Pancreas (tissue), 10 donors: ENCODE results near the gene CDAN1. TPM values are rescaled to one million over a fixed set of nuclear protein-coding genes. Genes with fewer than 3 reads are reported as not detected.
"Not testable (repeated sequence)": the region's sequence is repeated elsewhere in the genome, so short reads cannot be mapped to it uniquely, and the experiment has no call there.

Experiments
- ATAC-seq, 4 donors: fragments of 200-7000 bp; cut with Tn5 transposase; one replicate each; pipeline versions ENCODE4 v1.8.0 to v1.9.1; 2020; ENCODE audit warnings: mild to moderate bottlenecking in 4 of 4, moderate library complexity in 4 of 4
- DNase-seq, 6 donors: peaks; one replicate each; pipeline ENCODE4 v3.0.0-alpha.2; 2020
- FAIRE-seq: peaks from 2 replicates; lab custom pipeline; 2012; peaks lifted over from hg19 to GRCh38; lab: Jason Lieb, UNC
- H3K27ac ChIP-seq, 4 donors: fragments of 200-600 bp; sonication (generic); 1 replicate in 3 of 4; 2 replicates in 1 of 4; pipeline versions ENCODE4 v1.5.0 to v1.8.0; 2020
- H3K27me3 ChIP-seq, 4 donors: fragments of 200-600 bp; one replicate each; pipeline ENCODE4 v1.8.0; 2021
- H3K36me3 ChIP-seq, 3 donors: fragments of 200-600 bp; sonication (generic) in 1 of 3; one replicate each; pipeline versions ENCODE4 v1.5.0 to v1.8.0; 2020 to 2021
- H3K4me1 ChIP-seq, 3 donors: fragments of 200-600 bp; one replicate each; pipeline ENCODE4 v1.8.0; 2021
- H3K4me3 ChIP-seq, 4 donors: fragments of 200-600 bp; sonication (generic) in 2 of 4; one replicate each; pipeline versions ENCODE4 v1.5.0 to v1.8.0; 2020 to 2021
- H3K9me3 ChIP-seq, 4 donors: fragments of 200-600 bp; one replicate each; pipeline ENCODE4 v1.8.0; 2021
- CTCF ChIP-seq, 4 donors: fragments of 200-600 bp; sonication (generic) in 3 of 4; IDR thresholded peaks; one replicate each; pipeline versions ENCODE4 v1.5.0 to v1.8.0; 2021; ENCODE audit warnings: antibody characterized with exemption in 4 of 4
- WGBS, 2 donors: extraction: QIAGEN DNeasy Blood & Tissue Kit; methylation state at CpG; one replicate each; pipeline ENCODE4 v1.1.7; 2013; 5-methylcytosine and 5-hydroxymethylcytosine counted together
- intact Hi-C, 3 donors: fragments of 100-400 bp; cut with DNase I; formaldehyde crosslinking; loops; one replicate each; pipeline versions ENCODE4 v1.11.1 to v1.14.2; 2022
- polyA plus RNA-seq, 2 donors: library from polyadenylated mRNA; stranded (reverse); fragments of 200-250 nt; gene quantifications; one replicate each; pipeline ENCODE4 v1.2.3, GENCODE V29; 2013
- total RNA-seq, 6 donors: library from RNA; stranded (reverse); fragmentation: NEBNext Ultra II Directional in 4 of 6; extraction: Animal tissue kit (Norgen Biotek cat#: 25700) in 4 of 6; gene quantifications; one replicate each; pipeline versions ENCODE4 v1.2.1 to v1.2.4, GENCODE V29; 2021 to 2023
- donor health status: healthy with polysubstance abuse.
- donor health status: DM: no; HTN: no; CAD: no; lungs with moderate emphysema.
- donor health status: DM: no; HTN: no; CAD: no.
- donor health status: control.
- donor health status: control.
- donor health status: Bipolar disorder and iron deficiency.
- donor health status: DM: yes; HTN: yes; CAD: no.
- donor health status: DM: no; HTN: no; CAD: no.
- donor health status: DM: no; HTN: no; CAD: no.
- donor health status: DM: yes; HTN: yes; CAD: no.

Gene CDAN1
- total and polyA plus RNA-seq, 8 donors: 5.8 to 20.0 (median 9.3) TPM

GRCh38 chr15:42772901-42773300 is 36.0 kb upstream of the CDAN1 start:
- no peak for FAIRE-seq
- H3K27me3 ChIP-seq: no peaks in the 10 kb centered on the region
- intact Hi-C loops: no loop called here
- ATAC-seq: no peak
- H3K36me3 ChIP-seq: peaks cover 0 to 4% (median 0%) of the 10 kb centered on the region in 3 donors
- 93 to 95% methylated on average over 2 of the region's 2 CpGs for WGBS, 2 donors
- DNase-seq: no peak
- no peaks in the 10 kb centered on the region for H3K4me1 ChIP-seq
- H3K9me3 ChIP-seq: no peaks in the 10 kb centered on the region
- no peak overlapping the region for H3K27ac ChIP-seq
- no peak overlapping the region for H3K4me3 ChIP-seq
- no peak for TF ChIP-seq CTCF (IDR thresholded peaks at IDR 0.05)

- H3K36me3 ChIP-seq: peaks cover 0 to 4% (median 0%) of the 10 kb centered on the region in 3 donors
- H3K27ac ChIP-seq: no peak overlapping the region
- ATAC-seq (no peak), DNase-seq (no peak), FAIRE-seq (no peak)
- H3K9me3 ChIP-seq: no peaks in the 10 kb centered on the region
- no peak for TF ChIP-seq CTCF (IDR thresholded peaks at IDR 0.05)
- WGBS, 2 donors: 69 to 72% methylated on average over 2 of the region's 2 CpGs
- no peaks in the 10 kb centered on the region for H3K27me3 ChIP-seq
- no peak overlapping the region for H3K4me3 ChIP-seq
- no peaks in the 10 kb centered on the region for H3K4me1 ChIP-seq
- intact Hi-C loops: no loop called here
Measured at GRCh38 chr15:42772144-42772543, 35.2 kb upstream of the CDAN1 start.

- 95 to 100% methylated on average over 4 of the region's 4 CpGs for WGBS, 2 donors
- H3K36me3 ChIP-seq, H3K9me3 ChIP-seq, intact Hi-C loops, H3K27me3 ChIP-seq, ATAC-seq, DNase-seq, H3K4me1 ChIP-seq, H3K27ac ChIP-seq, H3K4me3 ChIP-seq, FAIRE-seq: not testable (repeated sequence)
Measured at GRCh38 chr15:42766109-42766508, 29.2 kb upstream of the CDAN1 start.

- FAIRE-seq: not testable (repeated sequence)
Measured at GRCh38 chr15:42764154-42764731, 27.3 kb upstream of the CDAN1 start.

GRCh38 chr15:42761813-42762212 is 24.9 kb upstream of the CDAN1 start:
- H3K27me3 ChIP-seq, H3K36me3 ChIP-seq, intact Hi-C loops, H3K27ac ChIP-seq, H3K9me3 ChIP-seq, H3K4me1 ChIP-seq, FAIRE-seq, ATAC-seq, H3K4me3 ChIP-seq, DNase-seq: not testable (repeated sequence)
- 87 to 92% methylated on average over 2 of the region's 2 CpGs for WGBS, 2 donors

More at GRCh38 chr15:42764154-42764731, 27.3 kb upstream of the CDAN1 start:
- intact Hi-C loops, H3K4me3 ChIP-seq, H3K4me1 ChIP-seq, H3K27me3 ChIP-seq, ATAC-seq, DNase-seq, H3K9me3 ChIP-seq, H3K27ac ChIP-seq, H3K36me3 ChIP-seq: not testable (repeated sequence)
- 85 to 86% methylated on average over 16 of the region's 16 CpGs for WGBS, 2 donors

- FAIRE-seq (no peak), DNase-seq (no peak), ATAC-seq (no peak)
- WGBS, 2 donors: 85 to 97% methylated on average over 1 of the region's 1 CpG
- H3K9me3 ChIP-seq: no peaks in the 10 kb centered on the region
- no peak overlapping the region for H3K4me3 ChIP-seq
- no peaks in the 10 kb centered on the region for H3K27me3 ChIP-seq
- TF ChIP-seq CTCF (IDR thresholded peaks at IDR 0.05): no peak
- no peaks in the 10 kb centered on the region for H3K36me3 ChIP-seq
- H3K27ac ChIP-seq: no peak overlapping the region
- intact Hi-C loops: no loop called here
- no peaks in the 10 kb centered on the region for H3K4me1 ChIP-seq
Measured at GRCh38 chr15:42760759-42761158, 23.8 kb upstream of the CDAN1 start.
